Vagina (tissue), 2 donors: ENCODE measurements around the gene CTNND2.

Experiments
- POLR2AphosphoS5 ChIP-seq, 2 donors: sonication (generic); formaldehyde crosslinking; IDR thresholded peaks; one replicate each; pipeline ENCODE4 v1.9.0; 2017; ENCODE audit warnings: antibody characterized with exemption in 2 of 2, mild to moderate bottlenecking in 2 of 2, low read depth in 1 of 2; ENCODE audit not compliant: insufficient read depth in 1 of 2
- TF ChIP-seq, protein P1 (sequence below), 3 experiments: fragments of 450-650 bp in 2 of 3; fragments of 200-600 bp in 1 of 3; sonication (generic) in 1 of 3; IDR thresholded peaks; one replicate each; pipeline ENCODE4 v1.5.1; 2017 to 2019; ENCODE audit warnings: antibody characterized with exemption in 3 of 3, mild to moderate bottlenecking in 2 of 3, moderate library complexity in 2 of 3

DNA sequence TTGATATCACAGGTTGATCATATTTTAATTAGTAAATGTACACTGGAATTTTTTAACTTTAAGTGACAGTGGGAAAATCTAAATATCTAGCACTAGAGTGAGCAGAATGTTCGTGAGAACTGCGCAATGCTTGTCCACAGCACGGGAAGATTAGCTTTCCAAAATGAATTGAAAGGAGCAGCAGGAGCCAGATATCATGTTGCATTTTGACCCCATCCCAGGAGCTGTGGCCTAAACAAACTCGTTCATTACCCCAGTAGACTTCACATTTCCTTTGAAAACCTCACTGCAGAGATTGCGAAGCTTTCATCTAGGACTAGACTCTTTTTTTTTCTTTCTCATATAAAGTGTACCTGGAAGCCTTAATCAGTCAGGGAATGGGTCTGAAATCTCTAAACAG lies 525.8 kb downstream of the CTNND2 start:
- TF ChIP-seq, protein P1, sequence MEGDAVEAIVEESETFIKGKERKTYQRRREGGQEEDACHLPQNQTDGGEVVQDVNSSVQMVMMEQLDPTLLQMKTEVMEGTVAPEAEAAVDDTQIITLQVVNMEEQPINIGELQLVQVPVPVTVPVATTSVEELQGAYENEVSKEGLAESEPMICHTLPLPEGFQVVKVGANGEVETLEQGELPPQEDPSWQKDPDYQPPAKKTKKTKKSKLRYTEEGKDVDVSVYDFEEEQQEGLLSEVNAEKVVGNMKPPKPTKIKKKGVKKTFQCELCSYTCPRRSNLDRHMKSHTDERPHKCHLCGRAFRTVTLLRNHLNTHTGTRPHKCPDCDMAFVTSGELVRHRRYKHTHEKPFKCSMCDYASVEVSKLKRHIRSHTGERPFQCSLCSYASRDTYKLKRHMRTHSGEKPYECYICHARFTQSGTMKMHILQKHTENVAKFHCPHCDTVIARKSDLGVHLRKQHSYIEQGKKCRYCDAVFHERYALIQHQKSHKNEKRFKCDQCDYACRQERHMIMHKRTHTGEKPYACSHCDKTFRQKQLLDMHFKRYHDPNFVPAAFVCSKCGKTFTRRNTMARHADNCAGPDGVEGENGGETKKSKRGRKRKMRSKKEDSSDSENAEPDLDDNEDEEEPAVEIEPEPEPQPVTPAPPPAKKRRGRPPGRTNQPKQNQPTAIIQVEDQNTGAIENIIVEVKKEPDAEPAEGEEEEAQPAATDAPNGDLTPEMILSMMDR (IDR thresholded peaks at IDR 0.05), result no peak
- TF ChIP-seq POLR2AphosphoS5 (IDR thresholded peaks at IDR 0.05; ENCODE audit: insufficient read depth in 1 of 2, low read depth in 1 of 2), result no peak
